Mesenchymal stem cell (in vitro differentiated cells and primary cell): ENCODE measurements around the gene KANK4.
"Not testable (repeated sequence)": the region's sequence is repeated elsewhere in the genome, so short reads cannot be mapped to it uniquely, and the experiment has no call there.

Source experiments
- DNase-seq: peaks from one replicate; pipeline ENCODE4 v3.0.0-alpha.2; 2013
- H2AFZ ChIP-seq: one replicate; pipeline ENCODE4 v1.6.1; 2013; ENCODE audit warnings: low read depth, mild to moderate bottlenecking, control low read depth, inconsistent platforms, low read length, moderate library complexity
- H2AK5ac ChIP-seq: 2 replicates; pipeline ENCODE4 v1.6.1; 2013; ENCODE audit warnings: low read length, moderate library complexity, mild to moderate bottlenecking, inconsistent platforms; ENCODE audit not compliant: severe bottlenecking
- H2BK120ac ChIP-seq: one replicate; pipeline ENCODE4 v1.6.1; 2013; ENCODE audit warnings: low read depth, mild to moderate bottlenecking, inconsistent platforms, low read length, moderate library complexity
- H2BK12ac ChIP-seq, 2 experiments: one replicate each; pipeline ENCODE4 v1.6.1; 2013; ENCODE audit warnings: inconsistent platforms in 2 of 2, low read length in 2 of 2, mild to moderate bottlenecking in 2 of 2, moderate library complexity in 2 of 2, control low read depth in 1 of 2
- H2BK15ac ChIP-seq: one replicate; pipeline ENCODE4 v1.6.1; 2013; ENCODE audit warnings: mild to moderate bottlenecking, low read depth, inconsistent platforms; ENCODE audit not compliant: poor library complexity, severe bottlenecking
- H2BK5ac ChIP-seq: 2 replicates; pipeline ENCODE4 v1.6.1; 2013; ENCODE audit warnings: low read depth, mild to moderate bottlenecking, low read length, control low read depth, inconsistent platforms; ENCODE audit not compliant: poor library complexity, severe bottlenecking
- H3K14ac ChIP-seq, 2 experiments: one replicate each; pipeline ENCODE4 v1.6.1; 2013; ENCODE audit warnings: inconsistent platforms in 2 of 2, low read length in 2 of 2, control low read depth in 1 of 2, mild to moderate bottlenecking in 1 of 2, moderate library complexity in 1 of 2
- H3K18ac ChIP-seq, 2 experiments: one replicate each; pipeline ENCODE4 v1.6.1; 2013; ENCODE audit warnings: inconsistent platforms in 2 of 2, low read length in 2 of 2, control low read depth in 1 of 2, low read depth in 1 of 2, mild to moderate bottlenecking in 1 of 2
- H3K23ac ChIP-seq, 2 experiments: one replicate each; pipeline ENCODE4 v1.6.1; 2013; ENCODE audit warnings: inconsistent platforms in 2 of 2, low read length in 2 of 2, mild to moderate bottlenecking in 2 of 2, moderate library complexity in 2 of 2, control low read depth in 1 of 2
- H3K27ac ChIP-seq: 2 replicates; pipeline ENCODE4 v1.5.1; 2013; ENCODE audit warnings: mild to moderate bottlenecking, moderate library complexity, low read length, control low read depth, inconsistent platforms; ENCODE audit not compliant: poor library complexity, severe bottlenecking
- H3K27me3 ChIP-seq, 2 experiments: 2 replicates each; pipeline versions ENCODE4 v1.6.1 to v1.7.0; 2013; ENCODE audit warnings: low read length in 2 of 2, mild to moderate bottlenecking in 2 of 2, moderate library complexity in 2 of 2, control low read depth in 1 of 2, inconsistent platforms in 1 of 2; ENCODE audit not compliant: control insufficient read depth in 1 of 2, insufficient read depth in 1 of 2
- H3K36me3 ChIP-seq, 2 experiments: 2 replicates each; pipeline versions ENCODE4 v1.6.1 to v1.7.0; 2013; ENCODE audit warnings: low read length in 2 of 2, control low read depth in 1 of 2, inconsistent platforms in 1 of 2, low read depth in 1 of 2, mild to moderate bottlenecking in 1 of 2; ENCODE audit not compliant: insufficient read depth in 2 of 2, control insufficient read depth in 1 of 2
- H3K4ac ChIP-seq, 2 experiments: one replicate each; pipeline ENCODE4 v1.6.1; 2013; ENCODE audit warnings: inconsistent platforms in 2 of 2, low read length in 2 of 2, mild to moderate bottlenecking in 2 of 2, moderate library complexity in 2 of 2, control low read depth in 1 of 2, low read depth in 1 of 2
- H3K4me1 ChIP-seq: 2 replicates; pipeline ENCODE4 v1.6.1; 2013; ENCODE audit warnings: low read depth, low read length, control low read depth; ENCODE audit not compliant: control insufficient read depth, insufficient read depth
- H3K4me2 ChIP-seq: 2 replicates; pipeline ENCODE4 v1.6.1; 2013; ENCODE audit warnings: low read length, mild to moderate bottlenecking, inconsistent platforms; ENCODE audit not compliant: poor library complexity, severe bottlenecking
- H3K4me3 ChIP-seq, 2 experiments: 2 replicates each; pipeline versions ENCODE4 v1.5.1 to v1.7.0; 2013; ENCODE audit warnings: low read length in 2 of 2, mild to moderate bottlenecking in 2 of 2, control low read depth in 1 of 2, low read depth in 1 of 2; ENCODE audit not compliant: insufficient read depth in 1 of 2
- H3K79me1 ChIP-seq: replicated peaks from 2 replicates; pipeline ENCODE4 v1.6.1; 2013; ENCODE audit warnings: mild to moderate bottlenecking, control low read depth, low read length, inconsistent platforms; ENCODE audit not compliant: poor library complexity, severe bottlenecking
- H3K9ac ChIP-seq: 2 replicates; pipeline ENCODE4 v1.7.0; 2013; ENCODE audit warnings: mild to moderate bottlenecking, low read length, moderate library complexity
- H3K9me3 ChIP-seq: 2 replicates; pipeline ENCODE4 v1.7.0; 2013; ENCODE audit warnings: mild to moderate bottlenecking, low read length; ENCODE audit not compliant: control insufficient read depth
- H4K8ac ChIP-seq: one replicate; pipeline ENCODE4 v1.6.1; 2013; ENCODE audit warnings: inconsistent platforms, mild to moderate bottlenecking, low read length, moderate library complexity
- H4K91ac ChIP-seq: one replicate; pipeline ENCODE4 v1.6.1; 2013; ENCODE audit warnings: mild to moderate bottlenecking, low read length, inconsistent platforms
- WGBS: methylation state at CpG from one replicate; pipeline ENCODE4 v1.1.7; 2013; ENCODE audit warnings: mixed read lengths; 5-methylcytosine and 5-hydroxymethylcytosine counted together

The KANK4 gene

DNA sequence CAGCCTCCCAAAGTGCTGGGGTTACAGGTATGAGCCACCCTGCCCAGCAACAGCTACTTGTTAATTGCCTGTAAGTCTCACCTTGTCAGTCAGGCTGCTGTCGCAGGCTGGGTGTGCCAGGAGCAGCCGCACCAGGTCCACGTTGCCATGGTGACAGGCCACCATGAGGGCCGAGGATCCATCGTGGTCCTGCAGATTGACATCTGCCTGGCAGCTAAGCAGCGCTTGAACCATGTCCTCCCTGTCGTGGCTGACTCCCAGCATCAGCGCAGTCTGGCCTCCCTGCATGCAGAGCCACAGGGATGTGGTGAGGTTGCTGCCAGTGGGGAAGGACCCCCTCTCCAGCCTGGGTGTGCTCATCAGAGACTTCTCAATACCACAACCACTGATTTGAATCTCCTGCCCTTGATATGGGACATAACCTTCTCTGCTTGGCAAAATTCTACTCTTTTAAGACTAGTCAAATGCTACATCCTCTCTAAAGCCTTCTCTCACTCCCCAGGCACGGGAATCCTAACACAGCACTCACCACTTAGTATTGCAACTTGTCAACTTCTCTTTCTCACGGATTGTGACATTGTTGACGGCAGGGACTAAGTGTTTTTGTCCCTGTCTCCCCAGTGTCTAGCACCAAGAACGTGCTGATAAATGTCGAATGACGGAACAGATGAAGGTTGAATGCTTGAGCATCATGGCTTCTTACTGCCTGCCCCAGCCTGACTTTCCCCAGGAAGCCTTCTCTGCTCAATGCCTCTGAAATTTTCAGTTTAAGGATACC is 71.7 kb downstream of the KANK4 start:
- Histone ChIP-seq H2BK5ac (no peak overlapping the region), H3K4ac (no peak overlapping the region), H3K14ac (no peak overlapping the region), H3K4me2 (no peak overlapping the region), H3K27me3 (peaks cover 5 to 10% of the 10 kb centered on the region in 2 experiments), H3K23ac (no peak overlapping the region), H2BK120ac (no peak overlapping the region), H2BK15ac (no peak overlapping the region), H2AFZ (no peak overlapping the region), H3K27ac (no peak overlapping the region), H3K4me1 (no peaks in the 10 kb centered on the region), H2BK12ac (no peak overlapping the region), H2AK5ac (no peak overlapping the region), H3K9ac (no peak overlapping the region), H3K18ac (no peak overlapping the region), H3K4me3 (no peak overlapping the region), H3K9me3 (no peaks in the 10 kb centered on the region), H3K36me3 (no peaks in the 10 kb centered on the region), H4K91ac (no peak overlapping the region), H4K8ac (no peak overlapping the region), H3K79me1 (no peaks in the 10 kb centered on the region)
- 57% methylated on average over 14 of the region's 14 CpGs for WGBS
- DNase-seq, result no peak

DNA sequence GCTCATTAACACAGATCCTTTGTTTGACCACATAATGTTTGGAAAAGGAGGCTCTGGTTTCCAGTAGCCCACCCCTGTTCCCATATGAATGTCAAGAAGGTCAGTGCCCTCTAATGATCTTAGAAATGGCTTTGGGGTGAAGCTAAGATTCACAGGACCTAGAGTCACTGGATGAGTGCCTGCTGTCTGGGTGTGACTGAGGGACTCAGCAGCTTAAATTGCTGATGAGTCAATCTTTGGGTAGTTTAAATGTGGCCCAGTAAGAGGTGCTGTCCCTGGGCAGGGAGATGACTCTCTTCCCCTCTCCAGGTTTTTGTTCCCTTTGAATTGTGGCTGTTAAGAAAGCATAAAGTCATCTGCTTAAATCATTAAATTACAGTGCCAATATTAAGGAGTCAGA is 74.0 kb downstream of the KANK4 start:
- Histone ChIP-seq H2BK120ac (no peak overlapping the region), H4K8ac (no peak overlapping the region), H3K27ac (no peak overlapping the region), H3K79me1 (no peaks in the 10 kb centered on the region), H3K4me3 (no peak overlapping the region), H4K91ac (no peak overlapping the region), H2BK12ac (no peak overlapping the region), H2BK15ac (no peak overlapping the region), H3K4ac (no peak overlapping the region), H3K36me3 (no peaks in the 10 kb centered on the region), H3K4me1 (no peaks in the 10 kb centered on the region), H3K23ac (no peak overlapping the region), H3K14ac (no peak overlapping the region), H2BK5ac (no peak overlapping the region), H3K9ac (no peak overlapping the region), H3K27me3 (peaks cover 0 to 1% of the 10 kb centered on the region in 2 experiments), H3K9me3 (no peaks in the 10 kb centered on the region), H2AFZ (no peak overlapping the region), H2AK5ac (no peak overlapping the region), H3K18ac (no peak overlapping the region), H3K4me2 (no peak overlapping the region)
- DNase-seq, result no peak

DNA sequence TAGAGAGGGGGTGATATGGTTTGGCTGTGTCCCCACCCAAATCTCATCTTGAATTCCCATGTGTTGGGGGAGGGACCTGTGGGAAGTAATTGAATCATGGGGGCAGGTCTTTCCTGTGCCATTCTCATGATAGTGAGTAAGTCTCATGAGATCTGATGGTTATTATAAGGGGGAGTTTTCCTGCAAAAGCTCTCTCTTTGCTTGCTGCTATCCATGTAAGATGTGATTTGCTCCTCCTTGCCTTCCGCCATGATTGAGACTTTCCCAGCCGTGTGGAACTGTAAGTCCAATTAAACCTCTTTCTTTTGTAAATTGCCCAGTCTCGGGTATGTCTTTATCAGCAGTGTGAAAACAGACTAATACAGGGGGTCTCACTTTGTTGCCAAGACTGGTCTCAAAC is 74.9 kb downstream of the KANK4 start:
- H3K4me2 ChIP-seq, H3K4me3 ChIP-seq, H3K9me3 ChIP-seq, H3K4me1 ChIP-seq, H2AK5ac ChIP-seq, H3K27ac ChIP-seq, H3K27me3 ChIP-seq, H3K79me1 ChIP-seq, H2BK5ac ChIP-seq, H3K4ac ChIP-seq, H4K8ac ChIP-seq, H3K36me3 ChIP-seq, H3K9ac ChIP-seq, H2AFZ ChIP-seq, H2BK12ac ChIP-seq, H2BK120ac ChIP-seq, DNase-seq, H2BK15ac ChIP-seq, H4K91ac ChIP-seq, H3K14ac ChIP-seq, H3K18ac ChIP-seq, H3K23ac ChIP-seq: not testable (repeated sequence)
- 89% methylated on average over 3 of the region's 3 CpGs for WGBS

DNA sequence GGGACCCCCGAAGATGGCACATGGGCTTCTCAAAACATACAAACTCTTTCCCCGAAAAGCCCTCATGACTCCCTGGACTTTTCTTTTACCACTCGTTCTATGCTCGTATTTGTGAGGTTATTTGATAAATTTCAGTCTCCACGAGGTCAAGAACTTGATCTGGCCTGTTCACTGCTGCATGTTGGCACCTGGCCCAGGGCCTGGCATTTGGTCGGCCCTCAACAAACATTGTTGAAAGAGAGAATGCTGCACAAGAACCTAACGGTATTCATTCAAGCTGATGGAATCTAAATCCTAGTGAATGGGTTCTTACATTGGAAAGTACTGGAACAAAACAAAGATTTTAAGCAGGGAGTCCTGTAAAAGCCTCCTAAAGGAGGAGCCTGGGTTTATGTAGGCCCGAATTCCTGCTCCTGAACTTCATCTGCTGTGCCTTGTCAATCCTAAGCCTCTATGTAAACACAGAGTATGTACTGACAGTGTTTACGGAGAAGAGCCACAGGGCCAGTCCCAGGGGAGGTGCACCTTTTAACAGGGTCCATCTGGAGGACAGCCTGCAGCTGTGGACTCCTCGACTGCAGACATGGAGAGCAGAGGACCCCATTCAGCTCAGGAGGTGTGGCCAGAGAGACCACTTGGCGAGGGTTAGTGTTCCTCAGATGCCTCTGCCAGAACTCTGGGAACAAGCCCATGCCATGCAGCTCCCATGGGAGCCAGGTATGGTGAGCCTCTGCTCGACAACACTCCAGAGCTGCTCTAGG is 77.7 kb downstream of the KANK4 start:
- Histone ChIP-seq H3K14ac (no peak overlapping the region), H3K18ac (peak overlapping the region in 1 of 2 experiments; percentile 18)

More for the DNA sequence above, 77.7 kb downstream of the KANK4 start:
- H2BK12ac ChIP-seq, result no peak overlapping the region
- DNase-seq, result peak; percentile 45
- no peaks in the 10 kb centered on the region for H3K27me3 ChIP-seq
- no peak overlapping the region for H2BK5ac ChIP-seq
- H3K36me3 ChIP-seq, result no peaks in the 10 kb centered on the region
- no peak overlapping the region for H2BK120ac ChIP-seq
- peaks cover 2% of the 10 kb centered on the region for H3K4me1 ChIP-seq
- H3K79me1 ChIP-seq, result no peaks in the 10 kb centered on the region
- H3K9ac ChIP-seq, result no peak overlapping the region
- WGBS, result 40% methylated on average over 11 of the region's 12 CpGs
- H3K4ac ChIP-seq, result no peak overlapping the region
- no peak overlapping the region for H2AK5ac ChIP-seq
- H3K4me3 ChIP-seq, result no peak overlapping the region
- H3K4me2 ChIP-seq, result no peak overlapping the region
- H4K91ac ChIP-seq, result no peak overlapping the region
- H4K8ac ChIP-seq, result no peak overlapping the region
- no peaks in the 10 kb centered on the region for H3K9me3 ChIP-seq
- H2AFZ ChIP-seq, result no peak overlapping the region
- H2BK15ac ChIP-seq, result no peak overlapping the region
- H3K23ac ChIP-seq, result no peak overlapping the region
- H3K27ac ChIP-seq, result no peak overlapping the region
